ENCODE data around the gene VGLL1.

The VGLL1 gene

GRCh38 chrX:136555694-136556093 is 23.7 kb downstream of the VGLL1 start:
- DNase-seq (ENCODE audit: low spot score), result no peak

GRCh38 chrX:136572030-136572429 is 40.0 kb downstream of the VGLL1 start:
- no peak for DNase-seq (ENCODE audit: low spot score)

- DNase-seq (ENCODE audit: low spot score), result no peak
Measured at GRCh38 chrX:136574548-136574947, 42.5 kb downstream of the VGLL1 start.

GRCh38 chrX:136577552-136577951 is 45.5 kb downstream of the VGLL1 start:
- DNase-seq (ENCODE audit: low spot score), result peak; percentile 17

- no peak for DNase-seq (ENCODE audit: low spot score)
Measured at GRCh38 chrX:136580316-136580715, 48.3 kb downstream of the VGLL1 start.

GRCh38 chrX:136582624-136583023 is 50.6 kb downstream of the VGLL1 start:
- no peak for DNase-seq (ENCODE audit: low spot score)

- no peak for DNase-seq (ENCODE audit: low spot score)
Measured at GRCh38 chrX:136584545-136584944, 52.5 kb downstream of the VGLL1 start.

GRCh38 chrX:136585262-136585661 is 53.2 kb downstream of the VGLL1 start:
- no peak for DNase-seq (ENCODE audit: low spot score)

- no peak for DNase-seq (ENCODE audit: low spot score)
Measured at GRCh38 chrX:136585960-136586359, 53.9 kb downstream of the VGLL1 start.

GRCh38 chrX:136586386-136586785 is 54.4 kb downstream of the VGLL1 start:
- no peak for DNase-seq (ENCODE audit: low spot score)

- no peak for DNase-seq (ENCODE audit: low spot score)
Measured at GRCh38 chrX:136587532-136587931, 55.5 kb downstream of the VGLL1 start.

- DNase-seq (ENCODE audit: low spot score), result no peak
Measured at GRCh38 chrX:136588036-136588435, 56.0 kb downstream of the VGLL1 start.

GRCh38 chrX:136589966-136590365 is 58.0 kb downstream of the VGLL1 start:
- DNase-seq (ENCODE audit: low spot score), result no peak

- no peak for DNase-seq (ENCODE audit: low spot score)
Measured at GRCh38 chrX:136597356-136597755, 65.3 kb downstream of the VGLL1 start.

GRCh38 chrX:136597954-136598353 is 65.9 kb downstream of the VGLL1 start:
- no peak for DNase-seq (ENCODE audit: low spot score)

GRCh38 chrX:136598631-136599030 is 66.6 kb downstream of the VGLL1 start:
- DNase-seq (ENCODE audit: low spot score), result no peak

- no peak for DNase-seq (ENCODE audit: low spot score)
Measured at GRCh38 chrX:136600059-136600458, 68.0 kb downstream of the VGLL1 start.

Measured in cerebellar cortex (tissue), 1 donor.